ENCODE data around the gene HCAR2. TPM values are rescaled to one million over a fixed set of nuclear protein-coding genes. Genes with fewer than 3 reads are reported as not detected.
"Not testable (repeated sequence)": the region's sequence is repeated elsewhere in the genome, so short reads cannot be mapped to it uniquely, and the experiment has no call there.

The HCAR2 gene
- not detected in 2 replicates for total RNA-seq

DNA sequence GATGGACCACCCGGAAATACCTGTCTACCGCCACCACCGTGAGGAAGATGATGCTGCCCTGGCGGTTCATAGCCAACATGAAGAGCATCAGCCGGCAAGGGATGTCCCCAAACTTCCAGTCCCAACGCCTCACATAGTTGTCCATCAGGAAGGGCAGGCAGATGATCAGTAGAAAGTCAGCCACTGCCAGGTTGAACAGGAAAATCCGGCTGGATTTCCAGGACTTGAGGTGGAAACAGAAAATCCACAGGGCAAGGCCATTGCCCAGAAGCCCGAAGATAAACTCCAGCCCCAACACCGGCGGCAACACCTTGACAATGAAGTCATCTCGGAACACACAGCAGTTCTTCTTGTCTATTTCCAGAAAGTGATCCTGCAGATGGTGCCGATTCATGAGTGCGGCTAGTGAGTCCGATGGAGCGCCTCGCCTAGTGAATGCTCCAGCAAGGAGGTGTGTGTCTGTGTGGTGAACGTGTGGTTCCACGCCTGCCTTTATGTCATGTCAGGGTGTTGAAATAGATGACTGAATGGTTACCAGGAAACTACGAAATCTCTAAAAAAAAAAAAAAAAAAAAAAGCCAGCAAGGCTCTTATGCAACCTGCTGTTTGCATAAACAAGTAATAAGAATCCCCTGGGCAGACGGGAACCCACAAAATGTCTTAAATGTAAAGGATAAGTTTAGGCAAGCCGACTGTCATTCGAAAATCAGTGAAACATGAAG, at the start of gene HCAR2:
TSS of gene HCAR2 (minus strand) at position 468 of the 722 bp plus-strand sequence. CDS start at position 394, 74 bp downstream.
- not testable (repeated sequence) for DNase-seq (ENCODE audit: low read depth); H3K4me3 ChIP-seq (ENCODE audit: low read depth, low read length)

DNA sequence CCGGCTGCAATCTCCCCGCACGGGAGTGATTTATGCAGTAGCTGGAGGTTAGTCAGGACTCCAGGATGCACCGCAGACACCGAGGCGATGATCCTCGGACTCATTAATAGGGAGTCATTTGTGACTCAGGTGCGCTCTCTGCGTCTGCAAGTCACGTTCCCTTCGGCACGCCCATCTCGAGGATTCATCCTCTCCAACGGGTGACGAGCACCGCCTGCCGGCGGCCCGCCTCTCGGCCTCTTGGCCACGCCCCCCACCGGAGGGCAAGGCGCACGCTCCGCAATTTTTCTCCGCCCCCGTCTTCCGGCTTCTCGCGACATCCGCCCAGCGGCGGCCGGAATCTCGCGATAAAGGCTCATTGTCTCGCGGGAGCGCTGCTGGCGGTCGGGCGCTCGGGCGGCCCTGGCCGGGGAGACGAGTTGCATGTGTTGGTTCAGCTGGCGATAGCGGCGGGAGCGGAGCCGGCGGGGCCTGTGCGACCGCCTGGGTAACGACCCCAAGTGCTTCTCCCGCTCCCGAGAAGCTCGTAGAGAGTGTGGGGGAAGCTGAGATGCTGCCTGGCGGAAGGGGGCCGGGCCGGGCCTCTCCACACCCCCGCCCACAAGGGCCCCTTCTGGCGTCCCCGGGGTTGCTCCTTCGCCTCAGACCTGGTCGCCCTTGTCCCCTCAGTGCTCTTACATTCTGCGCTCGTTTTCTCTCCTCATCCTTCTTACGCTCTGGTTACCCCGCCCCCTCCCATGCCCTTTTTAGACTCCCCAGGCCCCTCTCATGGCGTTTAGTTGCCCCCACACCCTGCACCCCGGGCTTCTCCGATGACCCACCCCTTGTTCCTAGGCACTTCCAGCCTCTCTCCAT, 49.5 kb upstream of the HCAR2 start, which contains the start of gene DENR:
TSS of gene DENR (plus strand) at position 361 of the 855 bp plus-strand sequence. CDS start 878 bp downstream, outside the sequence.
- DNase-seq (ENCODE audit: low read depth) = peak; percentile 91
- TF ChIP-seq, protein P1, sequence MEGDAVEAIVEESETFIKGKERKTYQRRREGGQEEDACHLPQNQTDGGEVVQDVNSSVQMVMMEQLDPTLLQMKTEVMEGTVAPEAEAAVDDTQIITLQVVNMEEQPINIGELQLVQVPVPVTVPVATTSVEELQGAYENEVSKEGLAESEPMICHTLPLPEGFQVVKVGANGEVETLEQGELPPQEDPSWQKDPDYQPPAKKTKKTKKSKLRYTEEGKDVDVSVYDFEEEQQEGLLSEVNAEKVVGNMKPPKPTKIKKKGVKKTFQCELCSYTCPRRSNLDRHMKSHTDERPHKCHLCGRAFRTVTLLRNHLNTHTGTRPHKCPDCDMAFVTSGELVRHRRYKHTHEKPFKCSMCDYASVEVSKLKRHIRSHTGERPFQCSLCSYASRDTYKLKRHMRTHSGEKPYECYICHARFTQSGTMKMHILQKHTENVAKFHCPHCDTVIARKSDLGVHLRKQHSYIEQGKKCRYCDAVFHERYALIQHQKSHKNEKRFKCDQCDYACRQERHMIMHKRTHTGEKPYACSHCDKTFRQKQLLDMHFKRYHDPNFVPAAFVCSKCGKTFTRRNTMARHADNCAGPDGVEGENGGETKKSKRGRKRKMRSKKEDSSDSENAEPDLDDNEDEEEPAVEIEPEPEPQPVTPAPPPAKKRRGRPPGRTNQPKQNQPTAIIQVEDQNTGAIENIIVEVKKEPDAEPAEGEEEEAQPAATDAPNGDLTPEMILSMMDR (conservative IDR thresholded peaks at IDR 0.05; ENCODE audit: low read depth, low read length) = peak; percentile 78

GRCh38 chr12:122750781-122751515, 47.8 kb upstream of the HCAR2 start:
- DNase-seq (ENCODE audit: low read depth); H3K4me3 ChIP-seq (ENCODE audit: low read depth, low read length): not testable (repeated sequence)

More for the DNA sequence above, 49.5 kb upstream of the HCAR2 start, which contains the start of gene DENR:
- H3K4me3 ChIP-seq (ENCODE audit: low read depth, low read length) = peak within 1 kb of the TSS; percentile 77

DNA sequence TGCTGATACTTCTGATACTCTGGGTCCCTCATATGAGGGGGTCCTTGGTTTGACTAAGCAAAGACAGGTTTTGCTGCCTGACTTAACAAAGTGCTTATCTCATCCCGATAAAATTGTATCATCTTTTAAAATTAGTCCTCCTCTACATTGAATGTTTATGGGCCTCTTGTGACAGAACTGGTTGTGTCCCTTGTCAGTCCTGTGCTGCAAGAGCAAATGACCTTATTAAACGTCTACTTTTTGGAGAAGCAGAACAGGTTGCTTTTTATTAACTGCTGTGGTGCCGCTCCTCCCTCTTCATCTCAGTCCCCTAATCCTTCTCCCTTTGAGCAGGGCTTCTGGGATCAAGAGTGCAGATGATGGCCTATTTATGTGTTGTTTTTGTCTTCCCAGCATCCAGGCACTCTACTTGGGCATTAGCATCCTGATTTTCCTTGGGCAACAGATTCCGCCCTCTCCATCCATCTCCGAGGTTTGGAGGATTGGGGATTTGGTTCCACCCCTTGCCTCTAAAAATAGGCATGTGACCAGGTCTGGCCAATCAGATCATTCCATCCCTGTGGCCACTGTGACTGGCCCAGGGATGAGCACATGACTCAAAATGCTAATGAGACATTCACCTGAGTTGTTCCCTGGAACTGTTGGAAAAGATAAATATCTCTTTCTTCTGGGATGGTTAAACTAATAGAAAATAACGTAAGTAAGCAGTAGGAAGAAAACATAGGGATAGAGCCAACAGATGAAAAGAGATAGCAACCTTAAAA, 46.6 kb upstream of the HCAR2 start:
- no peak overlapping the region for H3K4me3 ChIP-seq (ENCODE audit: low read depth, low read length)
- no peak for DNase-seq (ENCODE audit: low read depth)
- TF ChIP-seq, protein P1 (conservative IDR thresholded peaks at IDR 0.05; ENCODE audit: low read depth, low read length) = no peak

- no peak for DNase-seq (ENCODE audit: low read depth)
These were observed 44.3 kb upstream of the HCAR2 start for GRCh38 chr12:122747224-122748135.

DNA sequence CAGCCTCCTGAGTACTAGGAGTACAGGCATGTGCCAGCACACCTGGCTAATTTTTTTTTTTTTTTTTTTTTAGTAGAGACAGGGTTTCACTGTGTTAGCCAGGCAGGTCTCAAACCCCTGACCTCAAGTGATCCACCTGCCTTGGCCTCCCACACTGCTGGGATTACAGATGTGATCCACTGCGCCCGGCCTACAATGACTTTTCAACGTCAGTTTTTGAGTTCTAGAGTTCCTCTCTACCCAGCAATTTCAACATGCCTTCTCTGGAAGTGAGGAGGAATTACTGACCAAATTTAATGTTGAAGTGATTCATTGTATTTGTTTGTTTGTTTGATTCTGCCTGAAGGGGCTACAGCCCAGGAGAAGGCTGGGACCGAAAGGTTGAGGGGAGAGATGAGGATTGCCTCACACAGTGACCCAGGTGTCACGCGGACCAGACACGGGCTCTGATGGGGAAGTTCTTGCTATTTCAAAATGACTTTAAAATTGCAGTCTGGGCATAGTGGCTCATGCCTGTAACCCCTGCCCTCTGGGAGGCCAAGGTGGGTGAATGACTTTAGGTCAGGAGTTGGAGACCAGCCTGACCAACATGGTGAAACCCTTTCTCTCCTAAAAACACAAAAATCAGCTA, 40.9 kb upstream of the HCAR2 start:
- TF ChIP-seq, protein P1 (conservative IDR thresholded peaks at IDR 0.05; ENCODE audit: low read depth, low read length) = no peak
- no peak overlapping the region for H3K4me3 ChIP-seq (ENCODE audit: low read depth, low read length)
- DNase-seq (ENCODE audit: low read depth) = no peak

More at GRCh38 chr12:122747224-122748135, 44.3 kb upstream of the HCAR2 start:
- TF ChIP-seq, protein P1 (conservative IDR thresholded peaks at IDR 0.05; ENCODE audit: low read depth, low read length) = no peak
- no peak overlapping the region for H3K4me3 ChIP-seq (ENCODE audit: low read depth, low read length)
